ENCODE results near the gene NEUROD6.

The NEUROD6 gene

DNA sequence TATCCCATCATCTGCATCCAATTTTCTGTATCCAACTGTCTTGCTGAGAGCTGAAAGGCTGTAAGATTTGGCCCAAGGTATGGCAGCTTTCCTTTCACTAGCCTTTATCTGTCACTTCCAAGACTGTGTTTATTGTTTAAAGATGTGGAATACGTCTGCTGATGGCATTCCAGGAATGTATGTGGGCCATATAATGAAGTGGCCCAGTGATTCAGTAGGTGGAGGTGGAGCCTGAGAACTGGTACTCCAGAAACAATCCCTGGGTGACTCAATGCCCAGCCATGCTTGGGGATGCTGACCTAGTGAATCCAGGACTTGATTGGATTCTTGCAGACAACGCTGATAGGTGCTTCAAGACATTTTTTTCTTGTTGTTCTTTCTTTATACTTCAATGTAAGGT is 13.5 kb downstream of the NEUROD6 start:
- DNase-seq, result no peak

DNA sequence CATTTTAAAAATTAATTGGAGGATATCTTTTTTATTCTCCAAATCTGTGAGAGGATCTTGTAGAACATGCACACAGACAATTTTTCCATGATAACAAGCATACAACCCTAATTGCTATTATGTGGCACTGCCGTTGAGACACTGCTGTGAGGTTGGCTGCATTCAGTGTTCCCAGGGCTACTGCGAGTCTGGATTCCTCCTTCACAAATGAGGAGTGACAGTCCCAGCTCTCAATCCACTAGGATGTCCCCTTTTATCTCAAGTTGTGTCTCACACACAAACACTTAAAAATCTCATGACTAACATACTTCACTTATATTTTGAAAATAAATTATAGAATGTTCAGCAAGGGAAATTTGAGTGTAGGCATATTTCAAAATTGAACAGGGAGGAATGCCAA is 14.1 kb downstream of the NEUROD6 start:
- no peak for DNase-seq

DNA sequence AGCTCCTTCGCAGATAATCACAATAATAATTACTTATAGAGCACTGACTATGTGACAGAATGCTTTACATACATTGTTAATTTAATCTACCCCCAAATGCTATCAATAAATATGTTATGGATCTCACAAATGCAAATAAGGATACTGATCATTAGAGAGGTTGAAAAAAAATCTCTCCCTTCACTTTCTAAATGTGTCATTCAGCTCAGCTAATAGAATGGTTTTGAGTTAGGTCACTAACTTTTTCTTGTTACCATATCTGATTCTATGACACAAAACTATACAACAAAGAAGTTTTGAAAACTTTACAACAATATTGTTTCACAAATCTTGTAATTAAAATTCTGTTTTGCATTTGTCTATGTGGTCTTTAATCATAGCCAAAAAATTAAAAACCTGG is 17.4 kb downstream of the NEUROD6 start:
- no peak for DNase-seq

DNA sequence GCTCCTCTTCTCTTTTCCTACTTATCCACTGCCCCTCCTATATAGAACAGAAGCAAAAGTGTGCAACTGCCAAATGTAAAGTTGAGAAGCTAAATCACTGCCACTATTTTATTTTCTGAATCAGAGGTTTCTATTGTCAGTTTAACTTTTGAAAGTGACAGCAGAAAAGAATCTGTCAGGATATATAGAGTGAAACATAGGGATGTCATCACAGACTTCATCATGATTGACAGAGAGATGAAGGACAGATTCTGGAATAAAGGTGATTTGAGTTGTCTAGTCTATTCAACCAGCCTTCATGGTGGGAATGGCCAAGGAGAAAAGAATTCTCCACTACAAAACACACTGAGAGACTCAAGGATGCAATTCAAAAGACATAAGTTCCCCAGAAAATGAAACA is 19.9 kb downstream of the NEUROD6 start:
- DNase-seq, result no peak

DNA sequence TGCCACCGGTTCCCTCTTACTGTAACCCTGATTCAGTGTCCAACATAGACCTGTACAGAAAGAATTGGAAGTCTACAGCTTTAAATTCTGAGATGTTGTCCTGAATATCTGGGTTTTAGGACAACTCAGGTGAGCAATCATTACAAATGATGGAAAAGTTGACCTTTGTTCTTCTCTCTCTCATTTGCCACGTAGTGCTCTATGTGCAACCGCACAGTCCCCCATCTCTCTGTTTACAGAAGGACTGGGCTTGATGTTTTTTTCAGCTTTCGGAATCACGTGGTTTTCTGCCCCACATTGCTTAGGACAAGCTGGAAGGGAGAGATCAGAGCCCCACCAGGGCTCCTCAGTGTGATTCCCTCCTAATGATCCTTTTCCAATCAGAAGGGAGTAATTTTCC is 22.2 kb downstream of the NEUROD6 start:
- DNase-seq, result no peak

DNA sequence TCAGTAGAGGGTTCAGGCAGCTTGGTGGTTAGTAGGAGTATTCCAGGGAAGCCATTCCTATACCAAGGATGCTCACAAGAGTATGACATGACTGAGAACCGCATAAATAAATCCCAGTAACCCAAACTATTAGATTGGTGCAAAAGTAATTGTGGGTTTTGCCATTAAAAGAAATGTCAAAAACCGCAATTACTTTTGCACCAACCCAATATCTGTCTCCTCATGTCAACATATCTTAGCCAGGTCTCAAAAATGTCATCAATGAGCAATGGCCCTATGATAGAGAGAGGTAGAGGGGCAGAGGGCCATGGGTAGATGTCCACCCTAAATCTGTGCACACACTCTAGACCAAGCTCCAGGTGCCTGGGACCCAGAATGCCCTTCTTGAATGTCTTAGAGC is 23.6 kb downstream of the NEUROD6 start:
- no peak for DNase-seq

DNA sequence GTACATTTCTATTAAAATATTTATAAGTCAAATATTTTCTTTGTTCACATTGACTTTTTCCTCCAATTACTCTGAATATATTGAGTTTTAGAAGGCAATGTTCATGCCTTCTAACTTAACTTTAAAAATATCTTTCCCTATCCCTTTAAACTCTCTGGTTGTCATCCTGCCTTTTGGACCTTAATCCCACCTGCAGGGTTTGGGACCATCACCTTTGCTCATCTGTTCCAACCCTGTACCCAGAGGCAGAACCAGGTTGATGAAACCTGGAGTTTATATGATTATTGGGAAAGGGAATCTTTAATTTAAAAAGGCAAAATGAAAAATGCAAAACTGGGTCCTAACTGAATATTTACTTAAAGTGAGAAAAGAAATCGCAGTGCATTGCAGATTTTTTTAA is 24.8 kb downstream of the NEUROD6 start:
- DNase-seq, result no peak

DNA sequence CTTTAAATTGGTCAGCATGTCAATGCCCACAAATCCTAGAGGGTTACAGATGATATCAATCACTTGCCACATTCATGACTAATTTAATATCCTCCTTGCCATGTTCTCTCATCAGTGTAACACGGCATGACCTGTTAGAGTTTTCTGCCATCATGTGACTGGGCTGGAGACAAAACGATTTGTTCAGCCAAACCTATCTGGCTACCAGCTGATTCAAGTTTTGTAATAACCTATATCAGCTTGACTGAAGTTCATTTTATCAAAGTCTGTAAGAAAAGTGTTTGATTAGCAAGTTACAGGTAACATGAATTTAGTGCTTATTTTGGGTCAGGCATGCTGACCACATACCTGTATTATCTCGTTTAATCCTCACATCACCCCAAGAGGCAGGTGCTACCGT is 25.7 kb downstream of the NEUROD6 start:
- no peak for DNase-seq

DNA sequence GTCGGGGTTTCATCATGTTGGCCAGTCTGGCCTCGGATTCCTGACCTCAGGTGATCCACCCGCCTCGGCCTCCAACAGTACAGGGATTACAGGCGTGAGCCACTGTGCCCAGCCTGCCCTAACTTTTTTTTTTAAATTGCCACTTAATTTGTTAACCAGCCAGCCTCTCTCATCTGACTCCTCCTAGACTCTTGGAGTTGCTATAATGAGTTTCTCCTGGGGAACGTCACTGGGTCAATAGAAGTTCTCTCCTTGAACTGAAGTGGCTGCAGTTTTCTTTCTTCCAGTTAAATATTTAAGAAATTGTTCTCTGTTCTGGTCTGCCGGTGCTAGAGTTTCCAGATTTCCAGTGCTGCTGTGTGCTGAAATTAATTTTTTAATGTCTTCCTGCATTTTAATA is 27.6 kb downstream of the NEUROD6 start:
- no peak for DNase-seq

DNA sequence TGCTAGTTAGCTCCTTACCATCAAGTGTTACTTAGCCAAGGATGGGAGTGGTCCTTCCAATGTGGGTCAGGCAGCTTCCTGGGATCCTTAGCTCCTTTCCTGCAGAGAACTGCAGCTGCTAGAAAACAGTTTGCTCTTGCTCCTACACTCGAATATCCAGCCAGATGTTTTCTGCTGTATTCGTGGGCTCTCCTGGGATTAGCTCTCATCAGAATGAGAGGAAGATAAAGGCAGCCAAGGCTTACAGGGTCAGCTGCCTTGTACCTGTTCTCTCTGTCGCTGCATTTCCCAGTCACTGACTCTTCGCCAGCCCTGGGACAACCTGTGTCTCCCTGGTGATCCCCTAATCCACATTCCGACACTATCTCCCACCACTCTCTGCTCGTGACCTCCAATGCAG is 29.0 kb downstream of the NEUROD6 start:
- DNase-seq, result no peak

DNA sequence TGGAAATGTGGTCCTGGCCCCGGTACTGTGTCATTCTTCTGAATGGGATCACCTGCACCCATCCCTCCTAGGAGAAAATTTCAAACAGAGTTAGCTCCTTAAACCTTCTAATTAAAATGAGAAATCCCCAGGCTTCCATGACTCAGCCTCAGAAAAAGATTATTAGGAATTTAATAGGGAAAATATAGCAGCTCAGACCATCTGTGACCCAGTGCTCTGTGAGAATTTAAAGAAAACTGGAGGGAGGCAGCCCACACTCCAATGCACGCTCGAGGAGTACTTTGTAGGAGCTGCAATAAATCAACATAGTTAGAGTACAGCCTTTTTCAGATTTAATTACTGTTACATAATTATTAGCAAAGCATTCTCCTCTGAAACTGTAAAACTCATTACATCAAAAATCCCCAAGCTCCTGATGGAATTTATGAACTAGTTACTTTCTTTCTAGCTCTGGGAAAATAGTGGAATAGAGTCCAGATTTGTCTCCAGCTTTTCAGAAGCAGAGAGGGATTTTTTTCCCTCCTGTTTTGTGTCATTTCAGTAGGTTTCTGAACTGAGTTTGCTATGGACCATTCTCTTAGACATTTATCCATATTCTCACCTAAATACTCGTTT is 30.1 kb downstream of the NEUROD6 start:
- DNase-seq, result no peak

DNA sequence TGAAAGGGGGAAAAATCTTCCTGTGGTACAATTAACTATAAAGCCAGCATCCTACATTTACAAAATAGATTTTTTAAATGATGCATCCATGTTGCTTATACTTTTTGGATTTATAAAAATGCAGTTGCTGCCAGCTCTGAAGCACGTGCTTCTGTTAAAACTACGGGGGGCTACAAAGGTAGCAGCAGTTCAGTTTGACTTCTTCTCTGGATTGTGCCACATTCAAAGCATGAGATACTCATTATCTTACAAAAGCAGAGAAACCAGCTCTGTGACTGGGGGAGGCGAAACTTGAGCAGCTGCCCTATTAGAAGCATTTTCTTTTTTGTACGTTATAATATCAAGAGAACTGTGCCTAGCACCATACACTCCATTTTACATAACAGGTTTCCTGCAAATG is 31.1 kb downstream of the NEUROD6 start:
- no peak for DNase-seq

DNA sequence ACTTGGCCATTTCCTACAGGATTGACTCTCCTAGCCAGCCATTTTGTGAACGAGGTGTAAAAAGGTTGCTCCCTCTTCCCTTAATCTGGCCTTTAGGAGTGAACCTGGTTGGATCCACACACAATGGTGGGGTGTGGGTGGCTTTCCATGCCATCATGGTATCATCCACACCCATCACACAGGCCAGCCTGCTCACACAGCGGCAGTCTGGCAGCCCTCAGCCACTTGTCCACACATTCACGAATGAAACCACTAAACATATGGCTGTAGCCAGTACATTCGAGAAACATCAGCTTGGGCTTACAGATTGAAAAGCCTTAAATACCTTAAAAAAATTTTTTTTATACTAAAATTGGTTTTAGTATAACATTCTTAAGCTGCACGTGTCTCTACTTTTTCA is 31.9 kb downstream of the NEUROD6 start:
- DNase-seq, result no peak

DNA sequence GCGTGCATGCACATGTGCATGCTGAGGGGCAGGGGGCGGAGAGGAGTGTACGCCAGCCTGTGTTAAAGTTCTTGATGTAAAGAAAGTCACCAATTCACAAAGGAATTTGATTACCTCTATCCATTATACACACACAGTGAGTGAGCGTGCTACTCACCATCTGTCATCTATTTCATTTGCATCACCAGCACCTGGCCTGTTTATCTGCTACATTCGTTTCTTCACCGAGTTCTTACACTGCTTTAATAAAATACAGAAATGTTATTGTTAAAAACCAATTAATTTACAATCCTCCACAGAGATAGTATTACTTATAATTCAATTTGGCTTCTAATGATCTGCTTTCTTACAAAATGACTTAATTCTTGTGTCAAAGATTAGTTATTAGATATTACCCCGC is 32.6 kb downstream of the NEUROD6 start:
- no peak for DNase-seq

DNA sequence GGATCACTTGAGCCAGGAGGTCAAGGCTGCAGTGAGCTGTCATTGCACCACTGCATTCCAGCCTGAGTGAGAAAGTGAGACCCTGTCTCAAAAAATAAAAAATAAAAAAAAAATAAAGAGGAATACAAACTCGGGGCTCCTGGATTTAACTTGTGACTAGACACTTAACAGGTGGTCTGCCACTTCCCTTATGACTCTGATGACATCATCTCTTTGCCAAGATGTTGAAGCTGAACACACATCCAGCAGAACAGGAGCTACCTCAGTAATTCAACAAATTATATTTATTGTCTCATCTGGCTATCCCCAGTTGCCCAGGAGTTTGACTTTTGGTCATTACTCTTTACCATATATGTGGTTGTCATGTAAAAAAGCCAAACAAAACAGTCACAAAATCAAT is 35.3 kb downstream of the NEUROD6 start:
- no peak for DNase-seq

DNA sequence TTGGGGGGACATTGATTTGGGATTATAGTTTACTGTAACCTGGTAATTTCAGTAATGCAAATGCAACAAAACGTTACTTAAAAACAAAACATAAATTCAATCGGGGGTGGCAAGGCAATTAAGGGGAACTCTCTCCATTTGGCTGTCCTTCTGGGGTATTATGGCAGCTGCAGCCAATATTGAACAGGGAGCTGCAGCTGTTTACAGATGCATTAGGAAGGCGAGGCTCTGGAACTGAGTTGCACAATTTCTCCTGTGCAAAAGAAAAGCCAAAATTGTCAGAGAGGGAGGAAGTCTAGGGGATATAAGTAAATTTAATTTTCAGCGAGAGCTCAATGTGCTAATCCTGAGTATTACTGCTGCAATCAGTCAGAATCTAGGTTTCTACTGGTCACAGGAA is 36.1 kb downstream of the NEUROD6 start:
- DNase-seq, result no peak

DNA sequence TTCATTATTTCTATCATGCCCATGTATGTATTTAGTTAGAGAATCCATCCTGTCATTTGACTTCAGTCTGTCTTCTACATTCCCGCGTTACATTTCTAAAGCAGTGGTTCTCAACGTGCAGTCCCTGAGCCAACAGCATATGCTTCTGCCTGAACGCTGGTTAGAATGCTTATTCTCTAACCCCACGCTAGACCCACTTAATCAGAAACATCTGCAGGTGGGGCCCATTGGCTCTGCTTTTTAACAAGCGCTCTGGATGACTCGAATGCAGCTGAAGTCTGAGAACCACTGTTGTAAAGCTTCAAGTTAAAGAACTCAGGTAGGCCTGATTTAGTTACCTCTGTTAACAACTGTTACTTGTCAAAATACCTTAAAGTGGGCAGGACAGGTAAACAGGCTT is 38.2 kb downstream of the NEUROD6 start:
- DNase-seq, result no peak

DNA sequence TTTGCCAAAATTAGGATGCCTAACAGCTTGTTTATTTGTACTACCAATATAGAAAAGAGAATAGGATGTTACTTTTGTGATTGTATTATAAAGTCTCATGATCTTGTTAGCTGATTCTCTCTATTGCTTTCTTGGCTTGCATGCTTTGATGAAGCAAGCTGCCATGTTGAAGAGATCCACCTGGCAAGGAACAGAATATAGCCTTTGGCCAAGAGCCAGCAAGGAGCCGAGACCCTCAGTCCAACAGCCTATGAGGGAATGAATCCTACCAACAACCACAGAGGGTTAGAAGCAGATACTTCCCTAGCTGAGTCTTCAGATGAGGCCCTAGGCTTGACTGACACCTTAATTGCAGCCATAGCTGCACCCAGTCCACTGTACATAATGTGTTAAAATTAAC is 41.2 kb downstream of the NEUROD6 start:
- no peak for DNase-seq

DNA sequence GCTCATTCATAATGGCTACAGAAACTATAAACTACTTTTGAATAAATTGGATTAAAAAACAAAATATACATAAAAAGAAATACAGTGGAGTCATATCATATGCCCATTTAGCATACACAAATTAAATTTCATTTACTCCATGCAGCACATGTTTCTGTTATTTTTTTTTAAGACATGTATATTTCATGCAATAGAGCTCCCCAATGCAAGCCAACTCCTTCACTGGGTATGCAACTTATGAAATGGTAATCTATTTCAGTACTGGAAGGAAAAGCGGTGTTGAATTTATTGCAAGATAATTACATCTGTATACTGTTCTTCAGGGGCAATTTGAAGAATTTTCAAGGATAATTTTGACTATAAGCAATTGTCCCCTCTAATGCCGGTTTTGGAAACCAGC is 49.9 kb downstream of the NEUROD6 start:
- DNase-seq, result no peak
